CD4-positive, alpha-beta T cell treated with Interleukin-12 subunit alpha and Interleukin-12 subunit beta, for 1 hour (primary cell): ENCODE results near the gene CDKL4.
"Not testable (repeated sequence)": the region's sequence is repeated elsewhere in the genome, so short reads cannot be mapped to it uniquely, and the experiment has no call there.

Experiments used
- DNase-seq: peaks from one replicate; pipeline ENCODE4 v3.0.0-alpha.2; 2020

The CDKL4 gene

DNA sequence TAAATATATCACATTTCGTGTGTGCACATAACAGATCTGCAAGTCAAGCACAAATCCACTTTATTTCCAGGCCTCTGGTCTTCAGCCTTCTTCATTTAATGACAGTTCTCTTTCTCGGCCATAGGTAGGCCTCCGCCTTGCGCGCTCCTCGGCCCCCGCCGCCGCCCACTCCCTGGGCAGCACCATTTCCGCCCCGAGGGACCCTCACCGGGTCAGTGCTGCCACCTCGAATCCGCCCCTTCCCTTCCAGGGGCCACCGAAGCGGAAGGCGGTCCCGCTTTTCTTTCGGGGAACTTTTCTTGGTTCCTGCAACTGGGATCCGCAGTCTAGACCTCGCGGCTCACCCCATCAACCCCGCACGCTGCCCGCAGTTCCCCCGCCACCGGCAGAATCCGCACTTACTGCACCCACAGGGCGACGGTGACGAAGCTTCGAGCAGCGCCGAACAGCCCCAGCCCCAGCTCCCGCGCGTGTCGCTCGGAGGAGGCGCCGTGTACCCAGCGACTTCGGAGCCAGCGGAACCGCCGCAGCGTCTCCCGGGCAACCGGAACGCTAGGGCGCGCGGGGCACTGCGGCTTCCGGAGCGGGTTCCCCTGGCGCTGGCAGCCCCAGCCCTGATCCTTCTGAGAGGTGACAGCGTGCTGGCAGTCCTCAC, at the start of gene CDKL4:
Gene CDKL4 (minus strand): TSS at position 502 of the 655 bp plus-strand sequence.
- peak; percentile 34 for DNase-seq

DNA sequence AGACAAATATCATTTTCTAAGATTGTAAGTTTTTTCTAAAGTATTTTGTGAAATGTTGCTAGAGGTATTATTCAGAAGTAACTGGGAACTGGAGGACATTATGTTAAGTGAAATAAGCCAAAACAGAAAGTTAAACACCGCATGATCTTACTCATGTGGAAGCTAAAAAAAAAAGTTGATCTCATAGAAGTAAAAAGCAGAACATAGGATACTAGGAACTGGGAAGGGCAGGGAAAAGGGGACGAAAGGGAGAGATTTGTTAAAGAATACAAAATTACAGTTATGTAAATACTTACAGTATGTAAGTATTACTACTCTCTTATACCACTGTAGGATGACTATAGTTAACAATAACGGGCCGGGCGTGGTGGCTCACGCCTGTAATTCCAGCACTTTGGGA, 46.7 kb upstream of the CDKL4 start:
- no peak for DNase-seq

DNA sequence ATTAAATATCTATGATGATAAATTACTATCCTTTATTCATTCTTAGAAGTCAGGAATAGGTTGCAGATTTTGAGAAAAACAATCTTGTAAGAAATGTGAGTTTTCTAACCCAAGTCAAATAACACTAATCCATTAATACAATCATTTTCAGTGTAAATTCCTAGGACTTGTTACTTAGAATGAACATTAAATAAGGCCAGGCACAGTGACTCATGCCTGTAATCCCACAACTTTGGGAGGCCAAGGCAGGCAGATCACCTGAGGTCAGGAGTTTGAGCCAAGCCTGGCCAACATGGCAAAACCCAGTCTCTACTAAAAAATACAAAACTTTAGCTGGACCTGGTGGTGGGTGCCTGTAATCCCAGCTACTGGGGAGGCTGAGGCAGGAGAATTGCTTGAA, 45.8 kb upstream of the CDKL4 start:
- DNase-seq: no peak

DNA sequence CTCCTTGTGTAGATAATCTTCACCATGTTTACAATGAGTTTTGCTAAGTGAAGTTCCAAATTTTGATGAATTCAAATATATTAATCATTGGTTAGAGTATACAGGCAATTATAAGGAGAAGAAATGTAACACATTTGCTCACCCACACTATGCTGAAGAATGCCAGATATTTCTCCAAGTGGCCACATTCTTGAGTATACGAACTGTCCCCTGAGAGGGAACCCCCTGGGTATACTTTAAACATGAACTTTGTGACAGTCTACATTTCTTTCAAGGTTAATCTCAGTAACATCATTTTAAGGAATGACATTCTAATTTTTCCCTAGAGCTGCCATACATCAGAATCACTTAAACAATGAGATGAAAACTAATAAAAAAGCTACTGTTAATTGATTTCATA, 39.8 kb upstream of the CDKL4 start:
- DNase-seq: no peak

DNA sequence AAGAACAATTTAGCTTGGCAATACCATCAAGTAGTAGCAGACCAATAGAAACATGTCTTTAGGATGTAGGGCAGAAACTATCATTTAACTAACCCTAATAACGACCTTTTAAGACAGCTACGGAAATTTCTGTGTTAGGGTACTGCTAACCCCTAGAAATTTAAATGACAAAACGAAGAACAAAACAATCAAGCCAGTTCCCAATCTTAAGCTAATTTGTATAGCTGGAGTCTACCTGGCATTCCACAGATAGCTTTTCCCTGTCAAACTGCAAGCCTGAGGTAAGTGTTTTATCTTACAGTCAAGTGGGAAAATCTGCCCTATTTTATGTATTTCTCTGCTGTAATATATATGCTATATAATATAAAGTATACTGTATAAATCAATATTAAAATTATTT, 37.6 kb upstream of the CDKL4 start:
- DNase-seq: no peak

DNA sequence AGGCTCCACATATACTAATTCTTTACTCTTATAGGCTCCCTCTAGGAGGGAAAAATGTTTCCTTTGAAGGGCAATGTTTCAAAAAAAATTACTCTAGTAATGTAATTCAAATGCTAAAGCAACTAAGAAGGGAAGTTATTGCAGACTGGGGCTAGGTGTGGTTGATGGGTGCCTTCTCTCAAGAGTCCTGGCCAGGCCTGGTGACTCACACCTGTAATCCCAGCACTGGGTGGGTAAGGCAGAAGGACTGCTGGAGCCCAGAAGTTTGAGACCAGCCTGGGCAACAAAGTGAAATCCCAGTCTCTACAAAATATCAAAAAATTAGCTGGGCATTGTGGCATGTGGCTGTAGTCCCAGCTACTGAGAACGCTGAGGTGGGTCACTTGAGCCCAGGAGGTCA, 31.2 kb upstream of the CDKL4 start:
- no peak for DNase-seq

DNA sequence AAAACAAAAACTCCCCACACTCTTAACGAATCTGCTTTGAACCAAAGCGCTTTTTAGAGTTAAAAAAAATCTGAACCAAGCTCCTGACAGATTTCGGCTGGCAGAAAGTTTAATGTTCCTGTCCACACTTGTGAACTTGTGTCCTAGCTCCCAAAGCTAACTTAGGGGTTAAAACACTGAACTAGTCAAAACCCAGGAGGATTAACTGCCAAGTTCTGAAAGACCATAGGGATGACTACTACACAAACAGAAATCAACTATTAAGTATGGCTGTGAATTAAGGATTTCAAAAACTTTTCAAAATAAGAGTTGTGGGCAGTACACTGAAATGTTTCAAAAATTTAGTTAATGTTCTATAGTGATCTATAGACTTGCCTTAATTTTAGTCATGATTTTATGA, 26.2 kb upstream of the CDKL4 start:
- DNase-seq: no peak

DNA sequence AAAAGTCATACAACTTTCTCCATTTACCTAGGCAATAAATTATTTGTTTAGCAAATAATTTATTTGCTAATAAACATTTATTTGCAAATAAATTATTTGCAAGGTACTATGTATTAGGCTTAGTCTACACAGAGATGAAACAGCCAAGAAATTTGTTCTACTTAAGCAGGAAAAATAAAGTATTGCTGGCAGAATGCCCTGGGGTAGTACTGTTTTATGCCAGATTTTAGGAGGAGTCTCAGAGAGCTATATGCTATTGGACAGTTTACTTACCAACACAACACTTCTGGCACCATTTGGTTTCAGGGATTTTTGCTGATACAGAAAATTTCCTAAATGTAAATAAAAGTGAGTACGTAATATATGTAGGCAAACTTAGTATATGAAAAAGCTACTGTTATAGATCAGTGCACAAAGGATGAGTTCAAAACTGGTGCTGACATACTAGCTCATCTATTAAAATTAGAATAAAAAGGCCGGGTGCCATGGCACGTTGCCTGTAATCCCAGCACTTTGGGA, 23.2 kb upstream of the CDKL4 start:
- DNase-seq: no peak

DNA sequence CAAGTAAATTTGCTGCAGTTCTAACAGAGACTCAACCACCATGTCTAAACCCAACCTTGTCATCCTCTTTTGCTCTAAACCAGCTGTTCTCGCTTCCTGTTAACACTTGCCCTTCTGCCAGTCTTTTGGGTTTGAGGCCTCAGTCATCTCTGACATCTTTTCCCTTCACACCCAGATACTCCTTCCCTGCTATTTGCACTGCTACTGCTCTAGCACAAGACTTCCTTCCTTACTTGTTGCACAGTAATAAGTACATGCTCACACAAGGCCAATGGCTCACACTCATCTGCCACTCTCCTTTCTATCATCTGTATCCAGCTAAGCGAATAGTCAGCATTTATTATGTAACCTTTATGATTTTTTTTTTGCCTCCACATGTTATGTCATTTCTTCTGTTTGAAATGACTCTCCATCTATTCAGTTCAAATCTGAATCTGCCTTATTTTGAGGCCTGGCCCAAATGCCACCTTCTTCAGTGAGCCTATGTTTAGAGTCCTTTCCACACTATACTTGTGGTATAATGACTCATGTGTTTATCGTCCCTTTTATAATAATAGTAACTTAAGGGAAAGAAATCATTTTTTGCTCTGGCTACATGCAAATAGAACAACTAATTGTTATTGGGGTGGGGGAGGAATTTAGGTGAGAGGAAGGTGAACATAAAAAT, 22.5 kb upstream of the CDKL4 start:
- no peak for DNase-seq

DNA sequence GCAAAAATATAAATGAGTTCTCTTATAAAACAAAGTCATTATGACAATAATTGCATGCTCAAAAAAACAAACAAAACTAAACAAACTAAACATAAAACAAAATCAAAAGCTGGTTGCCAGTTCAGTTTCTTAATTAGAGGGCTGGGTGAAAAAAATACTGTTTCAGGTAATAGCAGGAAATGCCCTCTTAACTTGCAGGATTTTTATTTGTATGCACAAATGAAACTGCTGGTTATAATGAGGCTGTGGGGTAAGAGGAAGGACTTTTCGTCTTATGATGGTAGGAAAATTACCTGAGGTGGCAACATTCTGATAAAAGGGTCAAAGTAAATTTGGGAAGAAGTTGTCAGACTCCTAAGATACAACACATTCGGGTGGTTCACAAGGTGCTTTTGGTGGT, 21.5 kb upstream of the CDKL4 start:
- no peak for DNase-seq

DNA sequence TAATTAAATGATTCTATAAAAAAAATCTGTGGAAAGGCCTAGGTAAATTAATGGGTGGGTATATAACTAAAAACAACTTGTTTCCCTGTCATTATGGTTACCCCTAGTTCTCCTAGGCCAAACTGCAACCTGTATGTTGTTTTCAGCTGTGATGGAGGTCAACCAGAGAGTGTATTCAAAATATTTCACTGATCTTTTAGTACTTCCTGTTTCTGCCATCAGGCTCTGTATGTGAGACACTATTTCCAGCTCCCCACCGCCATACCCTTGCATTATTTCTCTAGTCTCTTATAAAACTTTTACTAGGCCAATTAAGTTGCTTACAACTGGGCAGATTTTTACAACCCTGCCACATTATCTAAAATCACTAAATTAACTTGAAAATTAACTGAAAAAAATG, 21.0 kb upstream of the CDKL4 start:
- DNase-seq: no peak

DNA sequence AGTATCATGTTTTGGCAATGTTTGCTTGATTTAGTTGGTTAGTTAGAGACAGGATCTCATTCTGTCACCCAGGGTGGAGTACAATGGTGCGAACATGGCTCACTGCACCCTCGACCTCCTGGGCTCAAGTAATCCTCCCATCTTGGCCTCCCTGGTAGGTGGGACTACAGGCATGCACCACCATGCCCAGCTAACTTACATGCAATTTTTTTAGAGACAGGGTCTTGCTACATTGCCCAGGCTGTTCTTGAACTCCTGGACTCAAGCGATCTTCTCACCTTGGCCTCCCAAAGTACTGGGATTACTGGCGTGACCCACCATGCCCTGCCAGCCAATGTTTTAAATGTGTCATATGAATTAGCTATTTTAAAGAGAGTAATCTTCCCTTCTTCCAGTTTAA, 16.3 kb upstream of the CDKL4 start:
- DNase-seq: no peak

DNA sequence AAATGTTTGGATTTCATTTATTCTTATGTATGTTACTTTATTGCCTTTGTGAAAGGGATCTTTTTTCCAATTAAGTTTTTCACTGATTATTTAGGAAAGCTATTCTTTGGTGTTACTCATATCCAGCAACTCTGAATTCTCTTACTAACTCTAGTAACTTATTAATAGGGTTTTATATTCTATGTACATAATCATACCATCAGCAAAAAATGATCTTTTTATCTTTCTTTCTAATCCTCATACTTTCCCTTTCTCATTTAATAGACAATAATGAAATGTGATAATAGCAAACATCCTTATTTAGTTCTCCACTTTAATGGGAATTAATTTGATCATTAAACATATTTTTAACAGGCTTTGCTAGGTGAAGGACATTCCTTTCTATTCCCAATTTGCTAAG, 12.3 kb upstream of the CDKL4 start:
- DNase-seq: no peak

DNA sequence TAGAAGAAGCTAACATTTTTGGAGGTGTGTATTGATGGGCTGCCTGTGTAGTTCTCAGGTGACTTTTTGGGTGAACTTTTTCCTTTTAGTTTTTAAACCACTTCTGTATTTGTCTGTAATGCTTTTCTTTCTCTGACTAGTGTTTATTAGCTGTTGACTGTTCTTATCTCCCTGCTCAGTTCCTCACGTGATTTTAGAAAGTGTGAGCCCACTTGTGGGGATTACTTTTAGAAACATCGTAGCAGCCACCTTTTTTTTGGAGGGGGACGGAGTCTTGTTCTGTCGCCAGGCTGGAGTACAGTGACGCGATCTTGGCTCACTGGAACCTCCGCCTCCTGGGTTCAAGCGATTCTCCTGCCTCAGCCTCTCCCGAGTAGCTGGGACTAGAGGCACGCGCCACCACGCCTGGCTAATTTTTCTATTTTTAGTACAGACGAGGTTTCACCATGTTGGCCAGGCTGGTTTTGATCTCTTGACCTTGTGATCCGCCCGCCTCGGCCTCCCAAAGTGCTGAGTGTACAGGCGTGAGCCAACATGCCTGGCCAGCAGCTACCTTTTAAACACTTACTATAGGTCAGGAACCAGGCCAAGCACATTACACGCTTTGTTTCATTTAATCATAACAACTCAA, 9.2 kb upstream of the CDKL4 start:
- DNase-seq: no peak

DNA sequence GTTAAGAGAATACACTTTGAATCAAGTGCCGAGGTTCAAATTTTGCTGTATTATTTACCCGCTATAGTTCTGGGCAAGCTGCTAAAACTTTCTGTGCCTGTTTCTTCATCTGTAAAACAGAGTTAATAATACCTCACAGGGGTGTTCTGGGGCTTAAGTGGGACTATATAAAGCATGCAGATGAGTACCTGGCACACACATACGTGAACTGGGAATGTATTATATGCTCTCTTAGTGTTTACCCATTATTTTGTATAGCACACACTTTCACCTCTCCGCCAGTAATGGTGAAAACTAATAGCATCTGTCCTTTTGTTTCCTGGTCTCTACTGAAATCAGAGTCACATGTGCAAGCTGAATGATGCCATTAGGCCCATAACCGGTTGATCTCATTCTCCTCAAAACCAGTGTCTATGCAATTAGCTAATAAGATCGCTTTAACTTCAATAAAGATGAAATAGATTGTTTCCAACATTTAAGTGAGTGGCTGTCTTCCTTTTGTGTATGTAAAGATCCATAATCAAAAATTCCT, 3.8 kb upstream of the CDKL4 start:
- no peak for DNase-seq

DNA sequence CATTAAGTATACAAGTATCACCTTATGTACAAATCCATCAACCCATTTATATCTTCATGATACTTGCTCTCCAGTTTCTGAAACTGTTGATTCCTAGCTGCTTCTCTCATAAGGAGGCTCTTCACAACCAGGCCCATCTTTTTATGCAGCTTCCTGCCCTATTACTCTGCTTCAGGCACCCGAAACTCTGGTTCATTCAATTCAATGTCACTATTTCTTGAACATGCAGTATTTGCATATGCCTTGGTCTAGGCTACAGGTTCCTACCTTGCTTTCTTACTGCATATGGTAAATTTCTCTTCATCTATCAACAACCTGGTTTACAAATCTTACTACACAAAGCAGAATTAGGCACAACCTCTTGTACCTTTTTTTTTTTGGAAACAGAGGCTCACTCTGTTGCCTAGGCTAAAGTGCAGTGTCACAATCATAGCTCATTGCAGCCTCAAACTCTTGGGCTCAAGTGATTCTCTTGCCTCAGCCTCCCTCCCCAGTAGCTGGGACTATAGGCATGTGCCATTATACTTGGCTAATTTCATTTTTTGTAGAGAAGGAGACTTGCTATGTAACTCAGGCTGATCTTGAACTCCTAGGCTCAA, 2.7 kb upstream of the CDKL4 start:
- DNase-seq: no peak

DNA sequence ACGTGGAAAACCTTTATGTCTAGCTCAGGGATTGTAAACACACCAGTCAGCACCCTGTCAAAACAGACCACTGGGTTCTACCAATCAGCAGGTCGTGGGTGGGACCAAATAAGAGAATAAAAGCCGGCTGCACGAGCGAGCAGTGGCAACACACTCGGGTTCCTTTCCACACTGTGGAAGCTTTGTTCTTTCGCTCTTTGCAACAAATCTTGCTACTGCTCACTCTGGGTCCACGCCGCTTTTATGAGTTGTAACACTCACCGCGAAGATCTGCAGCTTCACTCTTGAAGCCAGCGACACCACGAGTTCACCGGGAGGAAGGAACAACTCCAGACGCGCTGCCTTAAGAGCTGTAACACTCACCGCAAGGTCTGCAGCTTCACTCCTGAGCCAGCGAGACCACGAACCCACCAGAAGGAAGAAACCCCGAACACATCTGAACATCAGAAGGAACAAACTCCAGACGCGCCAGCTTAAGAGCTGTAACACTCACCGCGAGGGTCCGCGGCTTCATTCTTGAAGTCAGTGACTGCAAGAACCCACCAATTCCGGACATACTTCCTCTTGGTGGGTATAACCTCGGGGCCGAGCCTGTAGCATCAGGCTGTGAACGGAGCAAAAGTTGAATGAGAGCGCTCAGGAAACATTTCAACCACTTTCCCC, 1.3 kb upstream of the CDKL4 start:
- peak; percentile 58 for DNase-seq

DNA sequence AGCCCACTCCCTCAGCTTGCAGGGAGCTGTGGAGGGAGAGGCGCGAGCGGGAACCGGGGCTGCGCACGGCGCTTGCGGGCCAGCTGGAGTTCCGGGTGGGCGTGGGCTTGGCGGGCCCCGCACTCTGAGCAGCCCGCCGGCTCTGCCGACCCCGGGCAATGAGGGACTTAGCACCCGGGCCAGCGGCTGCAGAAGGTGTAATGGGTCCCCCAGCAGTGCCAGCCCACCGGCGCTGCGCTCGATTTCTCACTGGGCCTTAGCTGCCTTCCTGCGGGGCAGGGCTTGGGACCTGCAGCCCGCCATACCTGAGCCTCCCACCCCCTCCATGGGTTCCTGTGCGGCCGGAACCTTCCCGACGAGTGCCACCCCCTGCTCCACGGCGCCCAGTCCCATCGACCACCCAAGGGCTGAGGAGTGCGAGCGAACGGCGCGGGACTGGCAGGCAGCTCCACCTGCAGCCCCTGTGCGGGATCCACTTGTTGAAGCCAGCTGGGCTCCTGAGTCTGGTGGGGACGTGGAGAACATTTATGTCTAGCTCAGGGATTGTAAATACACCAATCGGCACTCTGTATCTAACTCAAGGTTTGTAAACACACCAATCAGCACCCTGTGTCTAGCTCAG, 582 bp upstream of the CDKL4 start:
- not testable (repeated sequence) for DNase-seq

DNA sequence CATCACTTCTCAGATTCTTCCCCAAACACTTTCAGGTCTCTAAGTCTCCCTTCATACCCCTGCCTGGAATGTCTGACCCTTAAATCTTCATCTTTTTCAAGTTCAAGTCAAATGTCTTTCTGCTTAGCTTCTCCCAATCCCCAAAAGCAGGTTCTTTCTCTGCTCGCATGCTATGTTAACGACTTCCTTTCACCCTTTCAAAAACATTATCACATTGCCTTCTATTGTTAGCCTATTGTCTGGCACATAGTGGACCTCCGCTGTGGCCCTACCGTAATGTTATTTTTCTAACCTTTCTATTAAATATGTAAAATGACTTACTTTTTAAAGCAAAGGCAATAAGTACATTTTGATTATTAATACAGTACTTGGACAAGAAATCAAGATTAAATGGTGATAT, 2.2 kb downstream of the CDKL4 start:
- no peak for DNase-seq

DNA sequence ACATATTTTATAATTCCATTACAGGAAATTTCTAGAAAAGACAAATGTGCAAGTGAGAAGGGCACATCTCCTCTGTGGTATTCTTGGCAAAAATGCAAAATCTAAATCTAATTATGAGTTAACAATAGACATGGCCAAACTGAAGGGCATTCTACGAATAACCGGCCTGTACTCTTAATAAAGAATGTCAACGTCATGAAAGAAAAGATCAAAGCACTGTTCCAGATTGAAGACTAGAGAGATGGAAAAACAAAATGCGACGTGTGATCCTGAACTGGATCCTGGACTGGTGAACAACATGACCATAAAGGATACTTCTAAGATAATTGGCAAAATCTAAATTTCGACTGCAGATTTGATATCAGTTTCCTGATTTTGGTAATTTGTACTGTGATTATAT, 3.0 kb downstream of the CDKL4 start:
- no peak for DNase-seq

DNA sequence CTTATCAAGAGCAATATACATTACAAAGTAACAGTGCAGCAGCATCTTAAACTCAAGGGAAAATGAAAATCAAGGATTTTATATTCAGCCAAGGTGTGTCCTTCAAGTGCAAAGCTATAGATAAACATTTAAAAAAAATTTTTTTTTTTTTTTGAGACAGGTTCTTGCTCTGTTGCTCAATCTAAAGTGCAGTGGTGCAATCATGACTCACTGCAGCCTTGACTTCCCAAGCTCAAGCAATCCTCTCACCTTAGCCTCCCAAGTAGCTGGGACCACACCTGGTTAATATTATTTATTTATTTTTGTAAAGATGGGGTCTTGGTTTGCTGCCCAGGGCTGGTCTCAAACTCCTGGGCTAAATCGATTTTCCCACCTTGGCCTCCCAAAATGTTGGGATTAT, 9.0 kb downstream of the CDKL4 start:
- no peak for DNase-seq

DNA sequence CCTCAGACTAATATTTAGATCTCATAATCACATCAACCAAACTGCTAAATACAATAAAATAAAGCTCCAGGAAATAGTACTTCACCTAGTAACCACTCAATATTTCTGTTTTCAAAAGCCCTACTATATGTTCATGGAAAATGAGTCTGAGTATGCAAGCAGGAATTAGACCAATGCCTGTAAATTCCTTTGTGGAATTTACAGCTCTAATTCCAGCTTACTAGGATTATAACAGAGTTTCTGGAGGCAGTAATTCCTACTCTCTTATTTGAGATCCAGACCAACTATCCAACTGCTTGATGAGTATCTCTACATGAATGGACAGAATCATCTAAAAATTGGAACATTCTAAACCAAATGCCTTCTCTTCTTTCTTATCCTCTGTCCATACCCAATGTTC, 11.6 kb downstream of the CDKL4 start:
- DNase-seq: no peak
